NCI-H345 (cell line): Measurements from ENCODE around the gene SS18L1.
A peak's percentile ranks its signal among the peaks of the same experiment; 100 is the strongest.
"Not testable (repeated sequence)": the region's sequence is repeated elsewhere in the genome, so short reads cannot be mapped to it uniquely, and the experiment has no call there.

ENCODE experiments used
- DNase-seq: peaks from one replicate; lab custom pipeline; 2025; lab: John Stamatoyannopoulos, UW

Gene SS18L1

GRCh38 chr20:62143081-62143956 lies at the start of gene SS18L1, which contains the start of gene PSMA7:
SS18L1 (plus strand) TSS chr20:62143769; CDS start chr20:62143821, 52 bp downstream.
PSMA7 (minus strand) TSS chr20:62143394; CDS start chr20:62143303, 91 bp downstream.
- peak; percentile 95 for DNase-seq

- DNase-seq = no peak
Observed at GRCh38 chr20:62096421-62097380, 46.9 kb upstream of the SS18L1 start.

GRCh38 chr20:62097881-62098407 lies 45.6 kb upstream of the SS18L1 start:
- DNase-seq = no peak

GRCh38 chr20:62101078-62101477 lies 42.5 kb upstream of the SS18L1 start:
- DNase-seq = no peak

GRCh38 chr20:62103508-62104233 lies 39.9 kb upstream of the SS18L1 start:
- no peak for DNase-seq

- no peak for DNase-seq
Observed at GRCh38 chr20:62104234-62104789, 39.3 kb upstream of the SS18L1 start.

- DNase-seq = no peak
Observed at GRCh38 chr20:62104791-62105345, 38.7 kb upstream of the SS18L1 start.

- no peak for DNase-seq
Observed at GRCh38 chr20:62105592-62105991, 38.0 kb upstream of the SS18L1 start.

- no peak for DNase-seq
Observed at GRCh38 chr20:62111148-62111547, 32.4 kb upstream of the SS18L1 start.

- no peak for DNase-seq
Observed at GRCh38 chr20:62112368-62112767, 31.2 kb upstream of the SS18L1 start.

- no peak for DNase-seq
Observed at GRCh38 chr20:62114894-62115293, 28.7 kb upstream of the SS18L1 start.

GRCh38 chr20:62115800-62116407 lies 27.7 kb upstream of the SS18L1 start:
- not testable (repeated sequence) for DNase-seq

GRCh38 chr20:62116558-62117361 lies 26.8 kb upstream of the SS18L1 start:
- no peak for DNase-seq

- DNase-seq = no peak
Observed at GRCh38 chr20:62117362-62117646, 26.3 kb upstream of the SS18L1 start.

- DNase-seq = no peak
Observed at GRCh38 chr20:62117658-62118057, 25.9 kb upstream of the SS18L1 start.

GRCh38 chr20:62118113-62119043 lies 25.2 kb upstream of the SS18L1 start:
- no peak for DNase-seq

- no peak for DNase-seq
Observed at GRCh38 chr20:62119115-62119514, 24.5 kb upstream of the SS18L1 start.

- no peak for DNase-seq
Observed at GRCh38 chr20:62119591-62120364, 23.8 kb upstream of the SS18L1 start.
